NCI-H526 treated with DMSO at 0.1 percent for 48 hours (cell line): ENCODE data around the gene GTF2F1.
"Not testable (repeated sequence)": the region's sequence is repeated elsewhere in the genome, so short reads cannot be mapped to it uniquely, and the experiment has no call there.

Source experiments
- DNase-seq: peaks from one replicate; lab custom pipeline; 2025; lab: John Stamatoyannopoulos, UW

GTF2F1 gene

DNA sequence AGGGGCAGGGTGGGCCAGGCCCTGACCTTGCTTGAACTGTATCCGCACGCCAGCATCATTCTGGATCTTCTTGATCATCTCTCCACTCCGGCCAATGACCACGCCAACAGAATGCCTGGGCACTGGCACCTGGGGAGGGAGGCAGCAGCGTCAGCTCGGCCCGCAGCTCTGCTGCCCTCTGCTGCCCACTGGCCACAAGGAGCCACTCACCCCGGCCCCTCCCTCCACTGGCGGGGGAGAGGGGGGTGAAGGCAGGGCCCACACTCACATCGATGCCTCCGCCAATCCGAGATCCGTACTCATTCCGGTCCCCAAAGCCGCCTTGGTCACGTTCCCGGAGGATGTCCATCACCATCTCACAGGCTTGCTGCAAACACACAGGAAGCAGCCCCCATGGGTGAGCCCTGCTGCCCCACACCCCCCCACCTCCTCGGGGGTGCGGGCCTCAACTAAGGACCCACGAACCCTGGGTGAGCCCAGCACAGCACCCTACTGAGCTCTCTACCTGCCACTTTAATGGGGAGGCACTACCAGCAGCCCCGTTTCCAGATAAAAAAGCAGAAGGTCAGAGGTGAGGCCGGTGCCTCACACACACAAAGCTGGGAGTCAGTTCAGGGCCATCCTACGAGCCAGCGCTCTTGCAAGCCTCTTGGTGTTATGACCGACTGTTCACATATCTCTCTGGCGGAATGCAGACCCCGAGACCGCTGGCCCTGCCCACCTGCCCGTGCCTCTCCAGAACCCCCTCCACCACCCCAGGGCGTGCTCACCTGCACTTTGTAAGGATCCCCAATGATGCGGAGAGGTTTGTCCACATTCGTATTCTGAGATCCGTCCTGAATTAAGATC is 25.0 kb upstream of the GTF2F1 start:
- DNase-seq = no peak

DNA sequence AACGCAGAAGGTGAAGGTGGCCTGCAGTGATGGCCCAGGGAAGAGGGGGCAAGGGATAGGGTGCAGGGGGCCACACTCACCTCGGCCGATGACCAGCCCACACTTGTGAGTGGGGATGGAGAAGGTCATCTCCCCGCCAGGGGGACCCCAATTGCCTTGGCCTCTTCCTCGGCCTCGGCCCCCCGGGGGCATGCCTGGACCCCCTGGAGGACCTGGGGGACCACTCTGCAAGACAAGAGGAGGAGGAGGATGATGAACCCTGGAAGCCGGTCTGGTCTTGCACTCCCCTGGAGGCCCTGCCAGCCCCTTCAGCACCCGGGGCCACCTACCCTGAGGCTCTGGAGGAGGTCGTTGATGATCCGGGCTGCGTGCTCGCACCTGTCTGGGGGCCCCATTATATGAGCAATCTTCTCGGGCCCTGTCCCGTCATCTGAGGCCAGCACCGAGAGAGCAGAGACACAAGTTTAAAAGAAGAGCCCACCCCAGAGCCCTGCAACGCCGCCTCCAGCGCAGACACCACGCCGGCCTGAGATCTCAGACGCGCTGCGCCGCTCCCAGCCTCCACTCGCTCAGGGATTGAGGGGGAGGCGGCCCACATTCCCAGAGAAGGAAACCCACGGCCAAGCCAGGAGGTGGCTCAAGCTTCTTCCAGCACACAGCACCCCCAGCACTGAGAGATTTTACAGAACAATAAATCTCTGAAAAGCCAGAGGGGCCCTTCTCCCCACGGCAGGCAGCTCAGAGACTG is 23.9 kb upstream of the GTF2F1 start:
- DNase-seq = no peak

DNA sequence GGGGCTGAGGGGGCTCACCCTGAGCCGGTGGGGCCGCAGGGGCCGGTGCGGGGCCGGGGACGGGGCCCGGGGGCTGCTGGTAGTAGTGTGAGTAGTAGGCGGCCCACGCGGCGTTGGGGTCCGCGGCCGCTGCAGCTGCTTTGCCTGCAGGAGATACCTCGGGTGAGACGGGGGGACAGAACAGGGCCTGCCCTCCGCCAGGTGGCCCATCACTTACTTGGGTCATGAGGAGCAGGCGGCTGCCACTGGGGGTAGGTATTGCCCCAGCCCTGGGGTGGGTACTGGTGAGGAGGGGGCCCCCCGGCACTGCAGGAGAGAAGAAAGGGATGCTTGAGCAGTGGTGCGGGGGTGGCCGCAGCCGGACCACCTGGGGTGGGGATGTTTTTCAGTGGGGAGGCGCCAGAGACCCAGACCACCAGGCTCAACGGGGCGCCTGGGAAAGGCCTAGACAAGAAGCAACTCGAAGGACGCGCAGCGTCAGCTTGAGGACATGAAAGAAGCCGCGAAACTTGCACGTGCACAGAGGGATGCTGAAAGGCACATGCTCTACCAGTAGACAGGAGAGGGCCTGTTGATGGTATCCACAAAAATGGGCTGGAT is 22.7 kb upstream of the GTF2F1 start:
- DNase-seq = no peak

DNA sequence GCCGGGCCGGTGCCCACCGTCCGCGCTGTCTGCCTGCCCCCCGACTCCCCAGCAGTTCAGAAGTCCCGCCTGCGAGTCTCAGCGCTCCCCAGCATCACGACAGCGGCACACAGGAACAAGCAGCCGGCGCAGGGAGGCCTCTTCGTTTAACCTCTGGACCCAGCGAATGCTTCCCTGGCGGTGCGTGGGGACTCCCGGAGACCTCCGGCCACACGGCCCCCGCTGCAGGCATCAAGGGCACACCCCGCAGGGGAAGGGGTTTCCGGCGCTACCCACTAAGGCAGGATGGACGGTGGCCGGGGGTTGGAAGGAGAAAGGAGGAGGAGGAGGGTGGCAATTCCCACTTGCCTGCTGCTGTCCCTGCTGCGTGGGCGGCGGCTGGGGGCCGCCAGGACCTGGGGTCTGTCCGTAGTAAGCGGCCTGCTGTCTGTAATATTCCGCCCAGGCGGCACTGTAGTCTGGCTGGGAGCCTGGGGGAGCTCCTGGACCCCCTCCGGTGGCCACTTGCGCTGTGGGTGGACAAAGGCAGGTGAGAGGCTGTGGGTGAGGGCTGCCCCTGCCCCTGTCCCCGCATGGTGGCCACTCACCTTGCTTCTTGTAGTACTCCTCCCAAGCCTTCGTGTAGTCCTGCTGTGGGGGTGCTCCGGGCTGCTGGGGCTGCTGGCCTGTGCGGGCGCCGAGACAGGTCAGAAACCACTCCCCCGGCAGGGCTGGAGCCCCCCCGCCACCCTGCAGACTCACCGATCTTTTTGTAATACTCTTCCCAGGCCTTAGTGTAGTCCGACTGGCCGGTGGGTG is 22.0 kb upstream of the GTF2F1 start:
- no peak for DNase-seq

DNA sequence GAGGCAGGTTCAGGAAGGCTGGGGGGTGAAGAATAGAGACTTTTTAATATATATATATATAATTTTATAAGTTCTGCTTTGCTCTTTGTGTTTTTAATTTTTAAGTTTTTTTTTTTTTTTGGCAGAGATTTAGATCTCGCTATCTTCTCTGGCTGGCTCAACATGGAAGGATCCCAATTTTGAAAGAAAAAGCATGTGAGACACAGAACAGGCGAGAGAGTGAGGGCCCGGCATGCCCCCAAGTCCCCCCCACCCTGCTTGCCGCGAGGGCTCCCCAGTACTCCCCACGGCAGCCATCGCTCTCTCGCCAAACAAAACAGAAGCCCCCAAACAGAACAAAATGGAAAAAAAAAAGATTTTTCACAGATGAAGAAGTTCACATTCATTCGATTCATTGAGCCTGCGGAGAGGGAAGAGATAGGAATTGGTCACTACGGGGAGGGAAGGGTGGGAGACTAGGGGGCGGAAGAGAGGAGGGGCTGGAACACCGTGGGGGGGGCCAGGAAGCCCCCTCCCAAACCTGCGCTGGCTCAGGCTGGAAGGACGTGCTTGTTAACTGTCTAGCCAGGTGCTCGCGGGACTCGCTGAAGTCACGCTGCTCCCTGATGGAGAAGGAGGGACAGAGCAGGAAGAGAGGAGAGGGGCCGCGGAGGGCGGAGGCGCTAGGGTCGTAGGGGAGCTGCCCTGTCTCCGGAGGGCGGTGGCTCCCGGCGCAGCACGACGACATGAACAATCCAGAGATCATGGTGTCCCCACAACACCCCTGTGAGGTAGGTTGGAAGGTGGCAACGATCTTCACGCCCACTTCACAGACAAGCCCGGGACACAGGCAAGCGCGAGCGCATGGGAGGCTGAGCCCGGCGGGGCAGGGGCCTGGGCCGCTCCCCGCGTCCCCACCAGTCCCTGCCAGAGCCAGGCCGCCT is 21.0 kb upstream of the GTF2F1 start:
- no peak for DNase-seq

DNA sequence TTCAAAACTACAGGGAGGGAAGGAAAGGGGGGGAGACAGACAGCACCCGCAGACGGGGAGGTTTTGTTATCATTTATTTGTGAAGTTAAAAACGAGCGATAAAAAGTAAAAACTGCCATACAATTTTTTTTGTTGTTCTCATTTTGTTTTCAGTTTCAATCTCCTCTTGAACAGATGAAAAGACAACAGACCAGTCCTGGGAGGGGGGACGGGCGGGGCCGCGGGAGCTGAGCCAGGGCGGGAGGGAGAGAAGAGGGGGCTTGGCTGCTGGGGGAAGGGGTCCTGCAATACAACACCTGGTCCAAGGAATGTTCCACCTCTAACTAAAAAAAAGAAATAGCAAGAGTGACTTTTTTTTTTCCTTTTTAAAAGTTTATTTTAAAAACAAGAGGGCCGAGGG is 20.3 kb upstream of the GTF2F1 start:
- DNase-seq = no peak

DNA sequence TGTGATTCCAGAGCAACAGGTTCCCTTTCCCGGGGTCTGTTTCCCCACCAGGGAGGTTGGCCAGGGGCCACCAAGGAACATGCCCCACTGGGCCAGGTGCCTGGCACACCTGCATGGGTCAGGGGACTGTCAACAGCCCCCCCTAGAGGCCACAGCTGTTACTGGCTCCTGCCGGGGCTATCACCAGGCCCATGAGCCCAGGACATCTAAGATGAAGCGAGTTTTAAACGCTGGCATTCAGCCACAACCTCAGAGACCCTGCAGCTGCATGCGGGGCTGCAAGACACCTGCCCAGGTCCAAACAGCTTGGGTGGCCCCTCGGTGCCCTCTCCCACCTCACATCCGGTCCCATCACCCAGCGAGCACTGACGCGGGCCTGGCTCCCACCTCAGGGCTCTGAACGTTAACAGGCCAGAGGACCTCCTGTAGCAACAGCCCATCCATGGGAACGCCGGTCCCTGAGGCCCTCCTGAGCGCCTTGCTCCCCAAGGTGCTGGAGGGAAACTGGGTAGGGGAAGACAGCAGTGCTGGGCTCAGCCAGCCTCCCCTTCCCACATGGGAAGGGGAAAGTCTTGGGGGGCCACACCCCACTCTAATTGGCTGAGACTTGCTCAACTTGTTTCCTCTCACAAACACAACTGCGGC is 19.6 kb upstream of the GTF2F1 start:
- no peak for DNase-seq

DNA sequence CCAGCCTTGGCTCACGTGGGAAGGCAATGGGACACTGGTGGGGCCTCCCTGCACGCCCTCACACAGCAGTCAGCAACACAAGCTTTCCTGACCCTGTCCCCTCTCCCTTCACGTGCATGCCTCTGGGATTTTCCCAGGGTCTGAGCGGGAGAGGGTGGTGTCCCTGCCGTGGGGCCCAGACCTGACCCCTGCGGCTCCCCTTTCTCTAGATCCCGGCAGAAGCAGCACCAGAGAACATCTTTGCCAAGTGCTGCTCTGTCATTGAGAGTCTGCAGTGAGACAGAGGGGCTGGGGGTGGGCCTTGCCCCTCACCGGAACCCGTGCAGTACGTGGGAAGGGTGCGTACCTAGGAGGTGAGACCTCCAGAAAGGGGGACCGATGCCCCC is 19.1 kb upstream of the GTF2F1 start:
- no peak for DNase-seq

DNA sequence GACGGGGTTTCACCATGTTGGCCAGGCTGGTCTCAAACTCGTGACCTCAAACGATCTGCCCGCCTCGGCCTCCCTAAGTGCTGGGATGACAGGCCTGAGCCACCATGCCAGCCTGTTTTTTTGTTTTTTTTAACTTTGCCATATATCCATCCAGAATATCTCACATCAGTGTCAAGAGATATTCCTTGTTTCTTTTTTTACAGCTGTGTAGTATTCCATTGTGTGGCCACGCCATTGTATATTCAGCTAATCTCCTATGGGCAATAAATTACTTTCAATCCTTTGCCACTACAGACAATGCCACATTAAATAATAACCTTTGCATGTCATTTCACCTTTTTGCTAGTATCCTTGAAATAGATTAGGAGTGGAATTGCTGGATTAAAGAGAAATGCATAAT is 16.4 kb upstream of the GTF2F1 start:
- no peak for DNase-seq

DNA sequence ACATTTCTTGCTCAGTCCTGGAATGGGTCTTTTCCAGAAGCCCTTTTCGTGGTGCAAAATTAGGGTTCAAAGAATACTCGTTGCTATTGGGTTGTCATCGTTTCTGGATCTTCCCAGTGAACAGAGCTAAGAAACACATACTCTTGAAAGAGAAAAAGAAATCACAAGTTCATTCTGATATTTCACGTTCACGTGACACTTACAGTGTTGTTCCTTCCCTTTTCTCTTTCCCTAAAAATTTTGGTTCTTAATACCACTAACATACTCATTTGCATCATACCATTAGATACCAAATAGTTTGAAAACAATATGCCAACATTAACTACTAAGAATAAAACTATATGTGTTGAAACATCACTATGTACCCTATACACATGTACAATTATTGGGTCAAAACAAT is 13.4 kb upstream of the GTF2F1 start:
- no peak for DNase-seq

DNA sequence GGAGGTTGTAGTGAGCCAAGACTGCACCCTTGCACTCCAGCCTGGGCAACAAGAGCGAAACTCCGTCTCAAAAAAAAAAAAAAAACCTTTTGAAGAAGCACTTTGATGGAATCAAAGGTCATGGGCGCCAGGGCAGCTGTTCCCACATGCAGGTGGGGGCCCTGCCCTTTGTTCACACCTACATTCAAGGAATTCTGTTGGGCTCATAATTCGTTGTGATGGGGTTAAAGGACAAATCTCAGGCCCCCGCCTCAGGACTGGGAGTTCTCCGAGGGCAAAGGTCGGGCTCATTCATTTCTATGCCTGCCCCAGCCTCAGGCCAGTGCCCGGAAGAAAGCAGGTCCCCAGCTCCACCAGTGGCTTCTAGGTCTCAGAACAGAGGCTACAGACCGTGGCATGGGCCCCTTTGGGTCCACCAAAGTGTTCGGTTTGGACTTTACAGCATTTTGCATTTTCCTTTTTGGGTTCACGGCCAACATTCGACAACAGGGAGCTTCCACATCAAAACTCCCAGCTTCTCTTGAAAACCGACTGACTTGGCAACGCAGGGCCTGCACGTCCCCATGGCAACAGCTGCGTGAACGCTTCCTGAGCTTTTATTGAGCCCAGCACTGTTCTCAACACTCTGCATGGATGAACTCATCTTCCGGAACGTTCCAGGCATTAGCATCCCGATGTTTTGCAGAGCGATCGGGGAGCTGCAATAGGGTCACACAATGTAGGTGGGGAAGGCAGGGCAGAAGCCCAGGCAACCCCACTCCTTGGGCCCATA is 10.1 kb upstream of the GTF2F1 start:
- no peak for DNase-seq

DNA sequence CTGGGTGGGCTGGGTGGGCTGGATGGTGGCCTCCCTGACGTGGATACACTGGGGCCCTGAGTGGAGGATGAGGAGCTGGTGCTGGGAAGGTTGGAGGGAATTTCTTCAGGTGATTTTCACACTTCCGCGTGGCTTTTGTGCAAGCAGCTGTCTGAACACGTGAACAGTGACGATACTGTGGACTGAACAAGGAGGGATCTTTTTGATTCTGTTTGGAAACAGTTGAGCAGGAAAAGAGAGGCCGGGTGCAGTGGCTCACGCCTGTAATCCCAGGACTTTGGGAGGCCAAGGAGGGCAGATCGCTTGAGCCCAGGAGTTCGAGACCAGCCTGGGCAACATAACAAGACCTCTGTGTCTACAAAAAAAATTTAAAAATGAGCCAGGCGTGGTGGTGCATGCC is 9.1 kb upstream of the GTF2F1 start:
- DNase-seq = no peak

DNA sequence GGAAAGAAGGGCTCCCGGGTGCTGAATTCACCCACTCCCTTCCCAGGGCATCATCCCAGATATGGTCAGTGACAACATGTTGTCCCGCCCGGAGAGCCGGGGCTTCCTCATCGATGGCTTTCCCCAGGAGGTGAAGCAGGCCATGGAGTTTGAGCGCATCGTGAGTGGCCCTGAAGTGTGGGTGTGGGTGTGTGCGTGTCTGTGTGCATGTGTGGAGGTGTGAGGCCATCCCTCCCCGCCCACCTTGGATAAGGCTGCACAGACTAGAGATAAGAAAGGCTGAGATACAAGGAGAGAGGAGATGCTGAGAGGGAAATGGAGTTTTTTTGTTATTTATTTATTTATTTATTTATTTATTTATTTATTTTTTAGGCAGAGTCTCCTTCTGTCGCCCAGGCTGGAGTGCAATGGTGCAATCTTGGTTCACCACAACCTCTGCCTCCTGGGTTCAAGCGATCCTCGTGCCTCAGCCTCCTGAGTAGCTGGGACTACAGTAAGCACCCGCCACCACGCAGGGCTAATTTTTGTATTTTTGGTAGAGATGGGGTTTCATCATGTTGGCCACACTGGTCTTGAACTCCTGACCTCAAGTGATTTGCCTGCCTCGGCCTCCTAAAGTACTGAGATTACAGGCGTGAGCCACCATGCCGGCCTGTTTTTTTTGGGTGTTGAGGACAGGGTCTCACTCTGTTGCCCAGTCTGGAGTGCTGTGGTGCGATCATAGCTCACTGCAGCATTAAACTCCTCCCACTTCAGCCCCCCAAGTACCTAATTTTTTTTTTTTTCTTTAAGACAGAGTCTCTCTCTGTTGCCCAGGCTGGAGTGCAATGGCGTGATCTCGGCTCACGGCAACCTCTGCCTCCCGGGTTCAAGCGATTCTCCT is 7.3 kb upstream of the GTF2F1 start:
- not testable (repeated sequence) for DNase-seq

DNA sequence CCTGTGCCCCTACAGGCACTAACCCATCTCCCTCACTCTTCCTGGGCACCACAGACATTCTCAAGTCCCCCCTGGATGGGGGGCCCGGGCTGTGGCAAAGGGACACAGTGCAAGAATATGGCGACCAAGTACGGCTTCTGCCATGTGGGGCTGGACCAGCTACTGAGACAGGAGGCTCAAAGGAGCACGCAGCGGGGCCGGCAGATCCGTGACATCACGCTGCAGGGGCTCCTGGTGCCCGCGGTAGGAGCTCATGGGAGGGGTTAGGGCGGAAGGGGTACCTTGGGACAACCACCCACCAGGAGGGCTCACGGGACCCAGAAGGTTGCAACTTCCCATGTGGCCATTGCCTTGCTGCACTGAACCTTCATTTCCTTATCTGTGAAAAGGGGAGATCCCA is 3.3 kb upstream of the GTF2F1 start:
- DNase-seq = no peak

DNA sequence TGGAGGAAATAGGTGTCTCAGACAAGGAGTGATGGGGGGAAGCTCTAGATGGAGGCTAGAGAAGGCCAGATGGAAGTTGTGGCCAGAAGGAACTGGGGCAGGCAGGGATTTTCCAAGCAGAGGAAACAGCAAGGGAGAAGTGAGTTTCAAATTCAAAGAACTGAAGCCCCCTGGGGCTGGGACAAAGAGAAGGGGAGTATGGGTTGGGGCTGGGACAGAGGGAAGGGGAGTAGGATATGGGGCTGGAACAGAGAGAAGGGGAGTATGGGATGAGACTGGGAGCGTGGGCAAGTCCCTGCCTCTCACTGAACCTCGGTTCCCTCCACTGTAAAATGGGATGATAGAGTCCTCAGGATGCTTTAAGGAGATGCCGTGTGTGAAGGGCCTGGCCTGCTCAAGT is 1.9 kb upstream of the GTF2F1 start:
- no peak for DNase-seq

DNA sequence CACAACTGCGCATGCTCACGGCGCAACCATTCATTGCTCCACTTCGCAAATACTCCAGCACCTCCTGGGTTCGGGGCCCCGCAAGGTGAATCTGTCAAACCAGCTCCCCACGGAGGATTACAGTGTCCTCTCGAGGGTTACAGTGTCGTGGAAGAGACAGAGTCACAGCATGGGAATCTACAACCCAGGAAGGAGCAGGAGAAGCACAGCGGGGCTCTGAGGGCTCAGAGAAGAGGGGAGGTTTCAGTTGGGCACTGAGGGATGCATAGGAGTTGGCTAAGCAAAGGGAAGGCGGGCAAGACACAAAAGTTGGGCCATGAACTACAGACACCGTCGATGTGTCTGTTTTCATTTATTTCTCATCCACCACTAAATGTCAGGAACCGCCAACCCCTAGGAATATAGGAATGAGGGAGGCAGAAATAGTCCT is 1.0 kb upstream of the GTF2F1 start:
- DNase-seq = no peak

DNA sequence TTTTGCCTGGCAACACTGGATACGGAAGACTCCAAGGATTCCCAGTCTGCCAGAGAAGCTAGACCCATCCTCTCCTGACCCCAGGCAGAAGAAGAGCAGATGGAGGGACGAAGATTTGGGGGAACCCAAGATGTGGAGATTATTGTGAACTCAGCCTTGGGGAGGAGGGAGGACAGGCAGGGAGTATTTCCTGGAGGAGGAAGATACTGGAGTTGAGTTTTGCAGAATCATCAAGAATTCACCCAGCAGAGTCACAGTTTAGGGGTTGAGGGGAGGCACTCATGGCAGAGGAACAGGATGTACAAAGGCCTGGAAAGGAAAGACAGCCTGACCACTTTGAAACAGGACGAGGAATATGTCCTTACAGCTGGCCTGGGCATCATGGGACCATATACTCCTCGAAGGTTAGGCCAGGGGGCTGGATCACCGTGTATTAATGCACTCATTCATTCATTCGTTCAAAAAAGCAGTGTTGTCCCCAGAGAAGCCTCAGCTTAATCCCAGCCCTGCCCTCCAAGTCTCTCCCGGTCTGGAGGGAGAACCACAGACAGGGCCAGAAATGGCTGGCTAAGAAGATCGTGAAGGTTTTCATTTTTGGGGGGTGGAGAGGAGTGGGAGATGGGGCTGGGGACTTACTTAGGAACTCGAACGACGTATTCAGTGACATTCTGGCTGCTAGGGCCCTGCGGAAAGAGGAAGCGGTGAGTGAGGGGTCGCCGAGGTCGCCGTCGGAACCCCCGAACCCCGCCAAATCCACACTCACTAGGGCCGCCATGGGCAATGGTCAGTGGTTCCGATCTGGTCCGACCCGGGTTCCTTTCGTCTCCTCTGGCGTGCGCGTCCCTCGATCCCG is 517 bp downstream of the GTF2F1 start:
- no peak for DNase-seq

DNA sequence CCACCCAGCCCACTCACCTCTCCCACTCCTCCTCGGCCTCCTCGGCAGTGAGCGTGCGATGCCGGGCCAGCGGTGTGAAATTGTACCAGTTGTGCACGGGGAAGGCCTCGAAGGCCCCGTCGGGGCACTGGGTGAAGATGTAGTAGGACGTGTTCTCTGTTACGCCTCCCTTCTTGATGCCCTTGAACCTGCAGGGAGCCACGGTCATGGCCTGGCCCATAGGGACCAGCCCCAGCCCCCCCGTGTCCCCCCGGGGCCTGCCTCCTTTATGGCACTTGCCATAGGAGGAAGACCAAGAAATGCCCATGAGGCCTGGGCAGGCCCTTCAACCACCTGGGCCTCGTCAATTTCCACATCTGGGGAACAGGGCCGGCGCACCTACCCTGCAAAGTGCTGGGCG is 5.6 kb downstream of the GTF2F1 start:
- DNase-seq = no peak
